ENCODE data around the gene KRTAP12-3.

DNA sequence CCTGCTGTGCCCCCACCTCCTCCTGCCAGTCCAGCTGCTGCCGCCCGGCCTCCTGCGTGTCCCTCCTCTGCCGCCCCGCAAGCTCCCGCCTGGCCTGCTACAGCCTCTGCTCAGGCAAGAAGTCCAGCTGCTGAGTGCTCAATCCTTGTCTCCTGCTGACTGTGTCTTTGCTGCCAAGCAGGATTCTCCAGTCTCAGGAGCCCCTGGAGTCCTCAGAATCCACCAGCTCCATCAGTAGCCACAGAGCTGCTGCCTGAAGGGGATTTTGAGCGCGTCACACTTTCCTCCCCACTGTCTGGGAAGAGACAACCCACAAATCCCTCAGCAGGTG, 10.5 kb upstream of the KRTAP12-3 start:
- TF ChIP-seq POLR2AphosphoS5 (IDR thresholded peaks at IDR 0.05; ENCODE audit: borderline replicate concordance, low read depth, low read length) (no peak), EZH2 (IDR thresholded peaks at IDR 0.05) (no peak)

All from SK-N-MC (cell line).